ENCODE measurements around the gene SENP2. TPM values are rescaled to one million over a fixed set of nuclear protein-coding genes. Genes with fewer than 3 reads are reported as not detected.

Gene SENP2
- total and polyA plus RNA-seq, 2 of the 13 experiments (the other 11 are each of a cell fraction or from before 2014, with no cell fraction given) = 7.7 to 46.2 TPM

- no peak for TF ChIP-seq TRIM22 (IDR thresholded peaks at IDR 0.05)
- no peak for TF ChIP-seq ZNF230 (CRISPR knock-in tag; IDR thresholded peaks at IDR 0.05)
- TF ChIP-seq SP140L (CRISPR knock-in tag; IDR thresholded peaks at IDR 0.05; ENCODE audit: borderline replicate concordance) = 0 out of 2 replicates have a peak, but pooled peaks have one; percentile 6
- TF ChIP-seq ETV5 (CRISPR knock-in tag; IDR thresholded peaks at IDR 0.05; ENCODE audit: borderline replicate concordance) = 0 out of 2 replicates have a peak, but pooled peaks have one; percentile 3
- TF ChIP-seq ZNF205 (CRISPR knock-in tag; IDR thresholded peaks at IDR 0.05) = no peak
- no peak for TF ChIP-seq NR3C1 (CRISPR knock-in tag; IDR thresholded peaks at IDR 0.05)
- TF ChIP-seq ZNF333 (CRISPR knock-in tag; IDR thresholded peaks at IDR 0.05; ENCODE audit: borderline replicate concordance) = no peak
- no peak for TF ChIP-seq KIAA2018 (CRISPR knock-in tag; IDR thresholded peaks at IDR 0.05; ENCODE audit: borderline replicate concordance)
- no peak for TF ChIP-seq ZNF557 (CRISPR knock-in tag; IDR thresholded peaks at IDR 0.05)
- no peak for TF ChIP-seq HNRNPLL (IDR thresholded peaks at IDR 0.05; ENCODE audit: low read depth, low read length, poor library complexity, severe bottlenecking)
- TF ChIP-seq NR2F6 (IDR thresholded peaks at IDR 0.05) = no peak
- TF ChIP-seq NR2F6 (CRISPR knock-in tag; IDR thresholded peaks at IDR 0.05) = no peak
- no peak for TF ChIP-seq ZMAT3 (CRISPR knock-in tag; conservative IDR thresholded peaks at IDR 0.05)
- TF ChIP-seq PHF20 (CRISPR knock-in tag; IDR thresholded peaks at IDR 0.05) = no peak
- TF ChIP-seq ZBTB3 (CRISPR knock-in tag; IDR thresholded peaks at IDR 0.05; ENCODE audit: borderline replicate concordance, low read depth) = no peak
- TF ChIP-seq ZNF788 (CRISPR knock-in tag; IDR thresholded peaks at IDR 0.05; ENCODE audit: borderline replicate concordance) = no peak
- no peak for TF ChIP-seq ZNF792 (CRISPR knock-in tag; IDR thresholded peaks at IDR 0.05)
- TF ChIP-seq SNAI1 (CRISPR knock-in tag; IDR thresholded peaks at IDR 0.05; ENCODE audit: borderline replicate concordance) = no peak
- TF ChIP-seq ZNF607 (CRISPR knock-in tag; IDR thresholded peaks at IDR 0.05; ENCODE audit: borderline replicate concordance) = no peak
- no peak for TF ChIP-seq ZNF772 (CRISPR knock-in tag; IDR thresholded peaks at IDR 0.05)
- TF ChIP-seq NCOA2 (CRISPR knock-in tag; IDR thresholded peaks at IDR 0.05) = no peak
- TF ChIP-seq ZNF383 (CRISPR knock-in tag; IDR thresholded peaks at IDR 0.05; ENCODE audit: borderline replicate concordance) = no peak
- TF ChIP-seq ZNF460 (CRISPR knock-in tag; IDR thresholded peaks at IDR 0.05; ENCODE audit: borderline replicate concordance) = no peak
Measured at GRCh38 chr3:185585518-185585858, 607 bp upstream of the SENP2 start (continued).

Measured in HepG2 (cell line).